CD4-positive, alpha-beta T cell treated with Interleukin-1 beta for 1 hour (primary cell): ENCODE measurements around the gene TMEM178B.
"Not testable (repeated sequence)": the region's sequence is repeated elsewhere in the genome, so short reads cannot be mapped to it uniquely, and the experiment has no call there.

Experiments used
- DNase-seq, 2 donors: peaks; one replicate each; pipeline ENCODE4 v3.0.0-alpha.2; 2020 to 2022

TMEM178B gene

DNA sequence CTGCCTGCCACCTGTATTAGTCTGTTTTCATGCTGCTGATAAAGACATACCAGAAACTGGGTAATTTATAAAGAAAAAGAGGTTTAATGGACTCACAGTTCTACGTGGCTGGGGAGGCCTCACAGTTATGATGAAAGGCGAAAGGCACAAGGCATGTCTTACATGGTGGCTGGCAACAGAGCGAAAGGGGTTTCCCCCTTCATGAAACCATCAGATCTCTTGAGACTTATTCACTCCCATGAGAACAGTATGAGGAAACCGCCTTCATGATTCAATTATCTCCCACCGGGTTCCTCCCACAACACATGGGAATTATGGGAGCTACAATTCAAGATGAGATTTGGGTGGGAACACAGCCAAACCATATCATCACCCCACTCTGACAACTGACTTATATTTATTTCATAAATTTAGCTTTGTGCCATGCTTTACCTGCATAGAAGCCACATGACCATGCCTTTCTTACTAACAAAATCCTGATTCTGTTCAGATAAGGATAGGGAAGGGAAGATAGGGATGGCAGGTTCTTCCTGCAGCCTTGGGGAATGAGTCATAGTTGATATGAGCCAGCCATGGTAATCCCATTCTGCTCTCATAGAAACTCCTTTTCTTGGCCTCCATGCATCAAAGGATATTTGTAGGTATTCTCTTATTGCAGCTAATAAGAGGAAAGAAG lies 286.0 kb downstream of the TMEM178B start:
- no peak for DNase-seq

DNA sequence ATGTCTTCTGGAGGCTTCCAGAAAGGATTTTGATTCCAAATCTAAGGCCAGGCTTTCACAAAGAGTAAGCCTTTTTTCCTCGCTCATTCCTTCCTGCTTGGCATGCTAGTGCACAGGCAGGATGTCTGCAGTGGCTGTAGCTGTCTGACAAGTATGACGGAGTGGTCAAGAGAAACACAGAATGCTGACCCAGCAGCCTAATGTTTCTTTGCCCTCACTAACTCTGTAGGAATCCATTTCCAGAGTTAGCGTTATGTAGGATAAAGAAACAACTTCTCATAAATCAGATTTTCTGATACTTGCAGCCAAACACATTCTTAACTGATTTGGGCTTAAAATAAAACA lies 286.5 kb downstream of the TMEM178B start:
- no peak for DNase-seq

DNA sequence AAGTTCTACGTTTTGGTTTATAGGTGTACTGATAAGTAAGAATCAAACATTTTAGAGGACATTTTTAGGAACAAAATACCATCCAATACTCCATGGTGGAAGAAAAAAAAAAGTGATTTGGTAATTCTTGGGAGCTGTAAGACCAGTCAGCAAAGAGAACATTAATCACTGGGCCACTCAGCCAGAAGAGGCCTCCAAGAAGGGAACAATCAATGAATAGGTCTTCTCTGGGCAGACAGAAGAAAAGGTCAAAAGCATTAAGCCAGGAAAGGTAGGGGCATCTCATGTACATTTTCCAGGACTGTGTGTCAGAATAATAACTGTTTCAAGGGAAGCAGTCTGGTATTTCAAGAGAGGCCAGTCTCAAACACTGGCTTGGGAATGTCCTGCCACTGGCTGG lies 286.9 kb downstream of the TMEM178B start:
- no peak for DNase-seq

DNA sequence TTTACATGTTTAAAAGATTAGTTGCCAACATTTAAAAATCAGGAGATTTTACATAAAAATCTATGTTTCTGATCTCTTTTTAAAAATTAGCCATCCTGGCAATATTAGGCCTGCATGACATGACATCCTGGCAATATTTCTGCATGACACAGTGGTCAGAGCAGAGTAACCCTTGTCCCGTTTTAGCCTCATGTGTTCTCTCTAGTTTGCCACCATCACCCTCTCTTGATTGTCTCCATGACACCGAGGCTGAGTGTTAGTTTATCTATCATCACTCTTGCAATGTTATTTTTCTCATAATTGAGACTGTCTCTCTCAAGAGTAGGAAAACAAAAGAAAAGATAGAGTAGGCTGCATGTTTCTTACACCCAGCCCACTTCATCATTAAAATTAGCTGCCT lies 287.6 kb downstream of the TMEM178B start:
- no peak for DNase-seq

DNA sequence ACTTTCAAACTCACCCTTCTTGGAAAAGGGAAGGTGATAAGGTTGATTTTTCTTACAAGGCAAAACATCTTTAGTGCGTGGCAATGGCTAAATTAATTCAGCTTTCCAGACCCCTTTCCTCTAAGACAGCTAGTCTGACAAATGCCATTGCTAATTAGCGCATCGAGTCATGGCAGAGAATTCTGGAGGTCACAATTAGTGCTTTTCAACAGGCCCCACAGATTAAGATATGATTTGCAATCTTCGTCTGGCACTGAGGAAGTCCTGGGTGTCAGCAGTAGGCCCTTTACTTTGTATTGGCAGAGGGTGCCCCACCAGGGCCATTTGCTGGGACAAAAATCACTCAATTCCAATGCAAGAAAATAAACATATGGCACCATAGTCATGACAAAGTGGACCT lies 288.1 kb downstream of the TMEM178B start:
- no peak for DNase-seq

DNA sequence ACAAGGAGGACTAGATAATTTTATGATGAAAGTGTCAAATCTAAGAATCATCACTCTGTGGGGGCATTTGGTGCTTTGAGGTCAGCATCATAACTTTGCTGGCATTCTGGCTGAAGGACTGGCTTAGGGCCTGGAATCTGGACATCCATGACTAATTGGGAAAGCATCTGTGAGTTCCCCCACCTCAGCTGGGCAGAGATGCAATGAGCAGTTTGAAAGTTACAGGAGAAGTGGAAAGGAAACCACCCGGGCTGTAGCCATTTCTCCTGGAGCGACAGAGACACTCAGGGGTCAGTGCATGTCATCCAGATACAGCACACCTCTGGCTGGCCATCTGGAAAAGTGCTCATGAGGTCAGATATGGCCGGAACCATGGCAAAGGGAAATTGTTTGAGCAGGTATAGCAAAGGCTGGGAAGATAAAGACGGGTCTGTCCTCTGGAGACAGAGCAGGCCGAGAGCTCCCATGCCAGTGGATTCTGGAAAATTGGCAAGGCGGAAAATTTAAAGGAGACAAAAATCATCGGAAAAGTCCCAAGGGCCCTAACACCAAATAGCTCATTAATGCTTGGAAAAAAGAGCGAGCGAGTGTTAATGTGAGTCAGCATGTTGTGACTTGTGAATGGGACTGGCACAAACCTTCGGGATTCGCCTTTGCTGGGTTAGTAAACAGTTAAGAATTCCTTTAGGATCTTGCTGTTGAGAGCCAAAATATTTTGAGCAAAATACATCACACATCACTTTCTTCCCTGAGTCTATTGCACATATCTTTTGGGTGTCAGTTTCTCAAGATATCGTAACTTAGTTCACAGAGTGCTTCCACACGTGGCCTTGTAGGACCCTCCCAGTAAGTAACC lies 288.9 kb downstream of the TMEM178B start:
- DNase-seq = no peak

DNA sequence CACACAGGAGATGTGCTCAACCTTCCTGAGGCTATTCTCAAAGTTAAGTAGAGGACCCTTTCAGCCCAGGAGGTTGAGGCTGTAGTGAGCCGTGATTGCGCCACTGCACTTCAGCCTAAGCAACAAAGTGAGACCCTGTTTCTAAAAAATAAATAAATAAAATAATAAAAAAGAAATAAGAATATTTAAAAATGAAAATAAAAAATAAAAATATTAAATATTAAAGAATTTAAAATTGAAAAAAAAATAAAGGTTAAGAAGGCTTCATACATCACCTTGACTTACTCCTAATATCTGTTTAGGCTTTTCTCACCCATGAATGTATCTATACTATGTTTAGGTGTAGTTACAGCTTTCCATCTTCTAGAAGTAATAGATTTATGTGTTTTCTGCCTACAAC lies 289.9 kb downstream of the TMEM178B start:
- no peak for DNase-seq

DNA sequence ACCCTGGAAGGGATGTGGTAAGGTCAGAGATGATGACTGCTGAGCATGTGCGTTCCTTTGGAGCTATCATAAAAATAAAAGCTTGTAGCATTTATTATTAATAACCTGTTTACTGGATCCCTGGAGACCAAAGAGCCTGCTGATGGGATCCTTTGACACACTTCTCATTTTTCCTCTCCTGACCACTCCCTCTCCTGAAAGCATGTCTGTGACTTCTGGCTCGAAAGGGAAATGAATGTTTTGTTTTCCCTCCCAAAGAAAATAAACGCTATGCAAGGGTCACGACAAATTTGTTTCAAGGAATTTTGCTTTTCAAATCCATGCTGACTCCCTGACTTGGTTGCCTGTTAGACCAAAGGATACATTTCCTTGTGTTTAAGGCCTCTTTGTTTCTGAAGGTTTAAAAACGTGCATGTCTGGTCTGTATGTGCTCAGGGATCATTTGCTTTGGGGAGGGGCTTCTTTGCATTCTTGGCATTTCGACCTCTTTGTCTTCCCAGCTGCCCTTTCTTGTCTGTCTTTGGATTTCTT lies 292.3 kb downstream of the TMEM178B start:
- no peak for DNase-seq

DNA sequence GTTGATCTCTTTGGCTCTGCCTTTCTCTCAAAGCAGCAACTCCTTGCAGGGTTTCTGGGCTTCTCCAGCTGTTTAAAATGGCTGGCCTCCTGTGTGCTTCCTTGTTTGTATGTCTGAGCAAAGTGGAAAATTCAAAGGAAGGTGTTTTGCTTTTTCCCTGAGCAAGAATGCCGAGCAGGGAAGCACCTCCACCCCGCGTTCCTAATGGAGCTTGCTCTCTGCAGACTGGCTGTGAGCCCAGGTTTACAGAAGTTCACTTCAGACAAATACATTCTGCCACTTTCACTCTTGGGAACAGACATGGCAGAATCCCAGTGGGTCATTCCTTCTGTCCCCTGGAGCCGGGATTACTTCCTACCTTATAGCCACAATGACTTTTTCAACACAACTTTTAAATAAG lies 295.6 kb downstream of the TMEM178B start:
- no peak for DNase-seq

DNA sequence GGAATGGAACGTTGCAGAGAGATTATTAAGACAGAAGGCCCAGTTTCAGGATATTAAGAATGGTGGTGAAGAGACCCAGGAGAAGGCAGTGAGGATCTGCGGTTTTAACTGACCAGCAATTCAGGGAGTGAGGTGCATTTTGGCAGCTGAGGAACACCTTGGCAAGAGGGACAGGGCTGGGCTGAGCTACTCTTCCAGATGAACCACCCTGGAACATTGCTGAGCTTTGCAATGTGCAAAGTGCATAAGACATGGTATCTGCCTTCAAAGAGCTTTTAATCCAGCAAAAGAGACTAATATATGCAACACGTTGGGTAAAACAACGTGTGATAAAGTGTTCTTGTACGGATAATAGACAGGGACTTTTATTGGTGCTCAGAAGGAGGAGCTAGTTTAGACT lies 296.3 kb downstream of the TMEM178B start:
- DNase-seq = no peak

DNA sequence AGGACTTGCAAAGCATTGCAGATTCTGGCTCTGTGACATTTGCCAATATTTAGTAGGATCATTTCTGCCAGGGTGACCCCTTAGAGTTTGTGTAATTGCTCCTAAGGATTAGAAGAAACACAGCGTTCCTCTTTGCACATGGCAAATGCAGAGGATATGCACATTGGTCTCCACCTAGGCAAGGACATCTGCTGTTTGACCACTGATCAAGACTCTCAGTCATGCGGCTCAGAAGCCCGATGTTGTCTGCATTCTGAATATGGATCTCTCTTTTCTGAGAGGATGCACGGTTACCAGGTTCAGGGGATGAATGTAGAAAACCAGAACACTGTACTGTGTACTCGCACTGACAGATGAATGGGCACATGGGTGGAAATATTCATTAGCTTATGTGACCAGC lies 296.8 kb downstream of the TMEM178B start:
- DNase-seq = no peak

DNA sequence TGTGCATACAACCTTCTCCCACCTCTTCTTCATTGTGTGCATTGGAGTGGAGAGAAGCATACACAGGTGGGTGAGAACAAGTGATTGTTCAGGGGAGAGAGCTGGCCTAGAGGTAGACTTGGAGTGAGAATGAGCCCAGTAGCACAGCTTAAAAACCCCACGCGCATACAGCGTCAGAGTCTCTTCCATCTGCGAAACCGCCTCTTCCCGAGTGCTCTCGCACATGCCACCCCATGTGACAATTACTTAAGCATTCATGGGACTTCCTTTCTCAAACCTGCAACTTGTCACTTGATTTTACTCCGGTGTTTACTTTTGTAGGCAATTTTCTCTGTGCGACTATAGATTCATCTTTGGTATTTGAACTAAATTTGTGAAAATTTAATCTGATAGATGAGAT lies 300.6 kb downstream of the TMEM178B start:
- DNase-seq = no peak

DNA sequence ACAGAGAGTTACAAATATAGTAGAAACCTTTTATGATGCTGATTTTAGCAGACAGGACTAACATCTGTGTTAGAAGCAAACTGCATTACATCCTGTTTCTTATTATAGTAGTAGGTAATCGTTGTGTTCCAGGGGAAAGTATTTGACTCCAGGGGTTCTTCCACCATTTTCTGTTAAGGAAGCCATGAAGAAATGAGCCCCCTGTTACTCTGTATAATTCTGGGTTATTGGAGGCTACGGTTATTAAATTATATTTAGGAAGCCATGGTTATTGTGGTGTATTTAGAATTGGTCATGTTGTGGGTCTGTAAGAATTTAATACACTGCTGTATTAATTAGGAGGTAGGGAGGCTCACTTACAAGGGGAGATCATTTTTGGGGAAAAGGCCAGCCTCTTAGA lies 301.6 kb downstream of the TMEM178B start:
- no peak for DNase-seq

DNA sequence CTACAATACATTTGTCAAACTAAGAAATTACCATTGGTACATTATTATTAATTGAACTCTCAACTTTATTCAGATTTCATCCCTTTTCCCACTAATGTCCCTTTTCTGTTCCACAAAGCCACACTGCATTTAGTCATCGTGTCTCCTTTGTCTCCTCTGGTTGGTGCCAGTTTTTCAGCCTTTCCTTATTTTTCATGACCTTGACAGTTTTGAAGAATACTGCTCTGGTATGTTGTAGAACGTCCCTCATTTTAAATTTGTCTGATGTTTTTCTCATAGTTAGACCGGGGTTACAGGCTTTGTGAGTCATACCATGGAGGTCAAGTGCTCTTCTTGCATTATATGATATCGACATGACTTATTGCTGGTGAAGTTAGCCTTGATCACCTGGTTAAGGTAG lies 304.0 kb downstream of the TMEM178B start:
- no peak for DNase-seq

DNA sequence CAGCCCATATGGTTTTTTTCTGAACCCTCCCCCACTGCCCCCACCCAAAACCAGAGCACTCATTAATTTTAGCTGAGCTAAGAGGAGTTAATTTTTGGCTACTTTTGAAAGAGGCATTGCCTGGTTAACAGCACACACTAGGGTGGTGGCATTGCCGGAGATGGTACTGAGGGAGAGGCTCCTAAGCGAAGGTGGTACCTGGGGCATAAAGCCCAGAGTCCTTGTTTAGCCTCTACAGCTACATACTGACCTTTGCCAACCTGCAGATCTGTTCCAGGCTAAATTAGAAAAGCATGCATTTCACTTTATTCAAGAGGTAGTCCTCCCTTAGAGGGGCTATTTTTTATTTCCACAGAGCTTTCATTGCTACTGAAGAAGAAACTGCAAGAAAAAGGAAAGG lies 304.5 kb downstream of the TMEM178B start:
- no peak for DNase-seq

DNA sequence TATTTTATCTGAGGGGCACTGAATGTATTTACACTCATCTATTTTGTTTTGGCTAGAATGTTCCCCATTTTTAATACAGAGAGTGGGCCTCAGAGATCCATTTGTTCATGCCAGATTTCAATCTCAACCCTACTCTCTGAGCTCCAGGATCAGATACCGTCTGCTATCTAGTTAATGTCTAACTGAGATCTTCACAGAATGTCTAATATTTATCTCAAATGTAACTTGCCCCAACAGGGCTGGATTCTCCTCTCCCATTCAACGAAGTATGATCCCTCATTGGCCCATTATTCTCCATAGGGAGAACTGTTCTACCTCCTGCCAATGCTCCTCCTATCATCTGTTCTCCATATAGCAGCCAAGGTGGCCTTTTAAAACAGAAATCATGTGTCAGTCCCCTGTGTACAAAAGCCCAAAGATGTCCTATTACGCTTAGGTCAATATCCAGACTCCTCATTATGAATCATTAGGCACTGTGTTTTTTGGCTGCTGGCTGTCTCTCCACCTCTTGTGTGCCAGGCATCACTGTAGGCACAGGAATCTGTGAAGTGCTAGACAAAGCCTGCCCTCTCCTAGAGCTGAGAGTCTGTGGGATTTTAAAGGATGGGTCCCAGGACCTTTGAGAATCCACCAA lies 308.0 kb downstream of the TMEM178B start:
- no peak for DNase-seq

DNA sequence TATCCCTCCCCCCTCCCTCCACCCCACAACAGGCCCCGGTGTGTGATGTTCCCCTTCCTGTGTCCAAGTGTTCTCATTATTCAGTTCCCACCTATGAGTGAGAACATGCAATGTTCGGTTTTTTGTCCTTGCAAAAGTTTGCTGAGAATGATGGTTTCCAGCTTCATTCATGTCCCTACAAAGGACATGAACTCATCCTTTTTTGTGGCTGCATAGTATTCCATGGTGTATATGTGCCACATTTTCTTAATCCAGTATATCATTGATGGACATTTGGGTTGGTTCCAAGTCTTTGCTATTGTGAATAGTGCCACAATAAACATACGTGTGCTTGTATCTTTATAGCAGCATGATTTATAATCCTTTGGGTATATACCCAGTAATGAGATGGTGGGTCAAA lies 309.5 kb downstream of the TMEM178B start:
- DNase-seq = not testable (repeated sequence)

DNA sequence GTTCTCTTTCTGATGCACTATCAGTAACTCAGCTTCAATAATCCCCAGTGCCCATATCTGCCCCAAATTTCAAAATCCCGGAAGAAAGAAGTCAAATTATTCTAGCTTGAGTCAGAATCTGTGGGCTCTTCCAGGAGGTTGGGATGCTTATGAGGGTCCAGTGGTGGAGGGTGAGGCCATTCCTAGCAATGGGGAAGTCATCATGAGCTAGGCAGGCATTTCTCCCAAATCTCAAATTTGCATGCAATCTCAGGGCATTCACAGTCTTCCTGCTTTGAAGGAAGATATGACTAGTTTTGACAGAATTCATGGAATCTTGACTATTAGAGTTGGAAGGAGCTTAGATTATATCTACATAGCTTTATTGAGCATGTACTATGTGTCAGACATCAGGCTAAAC lies 313.0 kb downstream of the TMEM178B start:
- DNase-seq = no peak

DNA sequence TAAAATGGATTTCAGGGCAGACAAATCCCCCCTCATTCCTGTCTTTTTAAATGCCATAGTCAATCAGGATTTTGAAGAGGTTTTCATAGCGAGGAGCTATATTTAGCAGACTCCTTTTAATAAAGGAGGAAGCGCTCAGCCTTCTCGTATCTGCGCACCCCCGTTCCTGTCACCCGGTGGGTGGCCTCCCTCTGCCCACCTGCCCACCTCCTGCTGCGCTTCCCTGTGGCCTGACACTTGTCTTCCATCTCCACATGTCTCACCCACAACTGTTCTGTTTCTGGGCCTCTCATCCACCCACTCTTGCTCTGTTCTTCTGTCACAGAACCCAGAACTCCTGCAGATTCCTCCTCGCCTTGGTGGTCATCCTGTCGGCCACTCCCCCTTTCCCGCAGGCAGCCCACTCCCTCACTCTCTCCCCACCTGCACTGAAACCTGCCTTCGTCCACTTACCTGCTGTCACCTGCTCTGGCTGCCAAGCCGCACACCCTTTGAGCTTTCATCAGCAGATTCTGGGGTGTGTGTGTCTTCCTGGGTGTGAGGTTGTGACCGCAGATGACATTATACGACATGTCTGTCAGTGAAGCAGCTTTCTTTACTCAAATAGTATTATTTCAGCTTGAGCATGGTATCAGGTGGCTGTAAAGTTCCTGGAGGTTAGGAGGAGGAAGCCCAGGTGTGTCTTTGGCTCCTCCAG lies 313.8 kb downstream of the TMEM178B start:
- DNase-seq = no peak

DNA sequence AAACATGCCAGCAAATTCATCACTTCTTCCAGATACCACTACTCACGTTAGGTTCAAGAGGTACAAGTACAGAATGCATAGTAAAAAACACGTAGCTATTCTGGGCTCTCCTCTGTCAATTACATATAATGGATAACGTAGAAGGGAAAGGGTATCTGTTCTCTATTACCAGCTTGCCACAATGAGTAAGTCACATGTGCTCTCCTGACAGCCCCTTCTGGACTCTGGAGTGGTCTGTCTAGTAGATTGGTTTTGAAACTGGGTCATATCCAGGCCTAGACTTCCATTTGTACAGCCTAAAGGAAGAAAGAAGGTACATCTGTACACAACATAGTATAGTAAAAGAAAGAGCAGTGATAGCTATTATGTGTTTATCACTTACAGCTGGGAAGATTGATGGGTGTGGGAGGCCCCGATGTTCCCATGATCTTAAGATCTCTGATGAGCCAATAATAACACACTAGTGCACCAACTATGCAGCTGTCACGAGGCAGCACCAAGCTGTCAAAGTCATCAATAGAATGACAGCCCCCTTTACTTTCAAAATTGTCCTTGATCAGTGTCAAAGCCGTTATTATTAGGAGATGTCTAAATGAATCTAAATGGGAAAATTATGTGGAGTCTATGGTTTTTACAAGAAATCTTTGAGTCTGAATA lies 315.4 kb downstream of the TMEM178B start:
- DNase-seq = no peak

DNA sequence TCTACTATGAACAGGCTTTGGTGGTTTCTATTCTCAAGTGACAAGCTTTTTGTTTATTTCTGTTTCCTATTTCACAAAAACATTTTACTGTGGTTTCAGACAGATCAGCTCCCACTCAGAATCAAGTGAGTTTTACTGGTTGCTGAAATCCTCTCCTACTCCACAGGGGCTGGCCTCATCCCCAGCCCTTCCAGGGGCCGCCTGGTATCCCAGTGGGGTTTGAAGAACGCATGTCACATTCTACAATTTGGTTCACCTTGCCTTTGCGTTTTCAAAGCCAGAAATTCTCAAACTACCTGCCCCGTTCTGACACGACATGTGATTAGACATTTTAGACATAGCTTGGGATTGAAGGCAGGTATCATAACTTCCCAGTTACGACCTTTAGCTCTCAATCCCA lies 316.5 kb downstream of the TMEM178B start:
- no peak for DNase-seq

DNA sequence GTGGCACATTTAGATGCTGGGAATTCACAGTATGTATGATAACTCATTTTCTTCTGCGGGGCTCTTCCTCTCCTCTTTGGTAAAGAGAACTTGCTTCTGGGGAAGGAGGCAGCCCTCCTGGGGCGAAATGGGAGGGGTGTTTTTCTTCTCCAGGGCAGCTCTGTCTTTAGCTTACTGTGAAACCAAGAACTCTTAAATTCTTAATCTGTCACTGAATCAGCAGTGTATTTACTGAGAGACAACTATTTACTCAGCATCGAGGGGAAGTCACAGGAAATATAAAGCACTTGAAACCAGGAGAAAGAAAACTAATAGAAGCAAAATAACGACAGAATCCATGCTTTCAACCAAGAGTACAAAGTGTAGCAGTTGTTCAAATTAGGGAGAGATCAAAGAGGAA lies 319.2 kb downstream of the TMEM178B start:
- no peak for DNase-seq
